GM21528 (cell line): ENCODE measurements around the gene CFAP57.

Experiments used
- ATAC-seq: cut with Tn5 transposase; IDR thresholded peaks from one replicate; pipeline ENCODE4 v1.9.1; 2021; ENCODE audit warnings: mild to moderate bottlenecking, moderate library complexity; ENCODE audit not compliant: unreplicated experiment, low FRiP score

Gene CFAP57

GRCh38 chr1:43221797-43222196, 49.7 kb downstream of the CFAP57 start:
- no peak for ATAC-seq

GRCh38 chr1:43222879-43223278, 50.7 kb downstream of the CFAP57 start:
- no peak for ATAC-seq

- ATAC-seq: no peak
These were observed 53.0 kb downstream of the CFAP57 start for GRCh38 chr1:43225168-43225567.

- no peak for ATAC-seq
These were observed 55.1 kb downstream of the CFAP57 start for GRCh38 chr1:43227143-43227764.

- ATAC-seq: no peak
These were observed 58.0 kb downstream of the CFAP57 start for GRCh38 chr1:43229826-43230780.

GRCh38 chr1:43232074-43232473, 59.9 kb downstream of the CFAP57 start:
- ATAC-seq: no peak

- no peak for ATAC-seq
These were observed 60.4 kb downstream of the CFAP57 start for GRCh38 chr1:43232482-43232881.

- ATAC-seq: no peak
These were observed 61.5 kb downstream of the CFAP57 start for GRCh38 chr1:43233631-43234030.

- no peak for ATAC-seq
These were observed 62.1 kb downstream of the CFAP57 start for GRCh38 chr1:43234267-43234666.

- ATAC-seq: no peak
These were observed 62.9 kb downstream of the CFAP57 start for GRCh38 chr1:43235040-43235439.

- no peak for ATAC-seq
These were observed 63.5 kb downstream of the CFAP57 start for GRCh38 chr1:43235451-43236121.

GRCh38 chr1:43237121-43237520, 65.0 kb downstream of the CFAP57 start:
- no peak for ATAC-seq

GRCh38 chr1:43238085-43238484, 66.0 kb downstream of the CFAP57 start:
- no peak for ATAC-seq

- ATAC-seq: peak; percentile 32
These were observed 66.9 kb downstream of the CFAP57 start for GRCh38 chr1:43238991-43239469.

GRCh38 chr1:43239484-43239883, 67.4 kb downstream of the CFAP57 start:
- peak; percentile 71 for ATAC-seq

- ATAC-seq: no peak
These were observed 69.3 kb downstream of the CFAP57 start for GRCh38 chr1:43241413-43241836.

- ATAC-seq: no peak
These were observed 71.2 kb downstream of the CFAP57 start for GRCh38 chr1:43243299-43243698.

GRCh38 chr1:43246466-43247213, 74.5 kb downstream of the CFAP57 start:
- ATAC-seq: no peak

- ATAC-seq: no peak
These were observed 75.3 kb downstream of the CFAP57 start for GRCh38 chr1:43247256-43247921.

- no peak for ATAC-seq
These were observed 78.2 kb downstream of the CFAP57 start for GRCh38 chr1:43250351-43250761.
